Measurements from ENCODE around the gene RYK. TPM values are rescaled to one million over a fixed set of nuclear protein-coding genes. Genes with fewer than 3 reads are reported as not detected.
A peak's percentile ranks its signal among the peaks of the same experiment; 100 is the strongest.

The RYK gene
- total RNA-seq: 10 to 100 TPM; 46.2 to 61.0 TPM

GRCh38 chr3:134250717-134251220 lies at the start of gene RYK:
RYK (minus strand) TSS chr3:134250859; CDS start chr3:134250654, 205 bp downstream.
- peak within 1 kb of the TSS; percentile 88 to 90 for H3K27ac ChIP-seq
- peak; percentile 78 for DNase-seq (ENCODE audit: low spot score)
- H3K4me3 ChIP-seq: peak within 1 kb of the TSS; percentile 82 to 84
- TF ChIP-seq, protein P1, sequence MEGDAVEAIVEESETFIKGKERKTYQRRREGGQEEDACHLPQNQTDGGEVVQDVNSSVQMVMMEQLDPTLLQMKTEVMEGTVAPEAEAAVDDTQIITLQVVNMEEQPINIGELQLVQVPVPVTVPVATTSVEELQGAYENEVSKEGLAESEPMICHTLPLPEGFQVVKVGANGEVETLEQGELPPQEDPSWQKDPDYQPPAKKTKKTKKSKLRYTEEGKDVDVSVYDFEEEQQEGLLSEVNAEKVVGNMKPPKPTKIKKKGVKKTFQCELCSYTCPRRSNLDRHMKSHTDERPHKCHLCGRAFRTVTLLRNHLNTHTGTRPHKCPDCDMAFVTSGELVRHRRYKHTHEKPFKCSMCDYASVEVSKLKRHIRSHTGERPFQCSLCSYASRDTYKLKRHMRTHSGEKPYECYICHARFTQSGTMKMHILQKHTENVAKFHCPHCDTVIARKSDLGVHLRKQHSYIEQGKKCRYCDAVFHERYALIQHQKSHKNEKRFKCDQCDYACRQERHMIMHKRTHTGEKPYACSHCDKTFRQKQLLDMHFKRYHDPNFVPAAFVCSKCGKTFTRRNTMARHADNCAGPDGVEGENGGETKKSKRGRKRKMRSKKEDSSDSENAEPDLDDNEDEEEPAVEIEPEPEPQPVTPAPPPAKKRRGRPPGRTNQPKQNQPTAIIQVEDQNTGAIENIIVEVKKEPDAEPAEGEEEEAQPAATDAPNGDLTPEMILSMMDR (IDR thresholded peaks at IDR 0.05): no peak
- peaks cover 0 to 44% of the 10 kb centered on the region in 2 donors for H3K4me1 ChIP-seq
- no peaks in the 10 kb centered on the region for H3K9me3 ChIP-seq
- H3K36me3 ChIP-seq: no peaks in the 10 kb centered on the region
- H3K27me3 ChIP-seq: no peaks in the 10 kb centered on the region

DNA sequence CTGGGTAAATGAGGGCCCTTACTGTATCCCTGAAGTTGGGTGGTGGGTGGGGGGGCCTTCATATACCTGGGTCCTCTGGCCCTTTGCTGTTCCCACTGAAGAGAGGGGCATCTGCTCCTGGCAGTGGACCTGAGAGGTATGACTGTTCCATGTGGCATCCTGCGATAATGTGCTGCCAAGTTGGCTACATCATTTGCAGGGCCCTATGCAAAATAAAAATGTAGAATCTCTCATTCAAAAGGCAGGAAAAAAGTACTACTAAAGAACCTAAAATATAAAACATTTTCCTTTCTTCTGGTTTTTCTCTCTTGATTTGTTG lies 49.2 kb upstream of the RYK start:
- Histone ChIP-seq H3K27ac (no peak overlapping the region), H3K4me3 (no peak overlapping the region), H3K27me3 (no peaks in the 10 kb centered on the region), H3K36me3 (no peaks in the 10 kb centered on the region), H3K4me1 (peaks cover 0 to 11% of the 10 kb centered on the region in 2 donors), H3K9me3 (peaks cover 0 to 6% of the 10 kb centered on the region in 2 donors)
- TF ChIP-seq, protein P1 (IDR thresholded peaks at IDR 0.05): no peak
- DNase-seq (ENCODE audit: low spot score): no peak

- DNase-seq (ENCODE audit: low spot score): no peak
Measured at GRCh38 chr3:134299185-134299887, 48.7 kb upstream of the RYK start.

DNA sequence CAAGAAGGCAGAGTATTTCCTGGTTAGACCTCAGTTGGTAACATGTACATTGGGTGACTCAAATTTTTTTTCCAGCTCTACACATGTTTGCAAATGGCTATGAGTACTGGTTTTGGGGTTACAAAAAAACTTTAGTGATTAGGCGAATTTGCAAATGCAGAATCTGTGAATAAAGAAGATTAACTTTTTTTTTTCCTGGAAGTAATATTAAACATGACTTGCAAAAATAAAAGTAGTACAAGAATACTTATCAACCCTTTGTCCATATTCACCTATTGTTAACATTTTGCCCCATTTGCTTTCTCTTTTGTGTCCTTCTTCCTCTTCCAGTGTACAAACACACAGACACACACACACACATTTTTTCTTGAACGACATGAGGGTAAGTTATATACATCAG lies 47.6 kb upstream of the RYK start:
- no peak overlapping the region for H3K4me3 ChIP-seq
- peaks cover 0 to 6% of the 10 kb centered on the region in 2 donors for H3K9me3 ChIP-seq
- TF ChIP-seq, protein P1 (IDR thresholded peaks at IDR 0.05): no peak
- H3K4me1 ChIP-seq: peaks cover 0 to 11% of the 10 kb centered on the region in 2 donors
- no peak overlapping the region for H3K27ac ChIP-seq
- H3K36me3 ChIP-seq: no peaks in the 10 kb centered on the region
- DNase-seq (ENCODE audit: low spot score): no peak
- H3K27me3 ChIP-seq: no peaks in the 10 kb centered on the region

More at GRCh38 chr3:134299185-134299887, 48.7 kb upstream of the RYK start:
- H3K27ac ChIP-seq: no peak overlapping the region
- peaks cover 0 to 11% of the 10 kb centered on the region in 2 donors for H3K4me1 ChIP-seq
- no peaks in the 10 kb centered on the region for H3K27me3 ChIP-seq
- peaks cover 0 to 6% of the 10 kb centered on the region in 2 donors for H3K9me3 ChIP-seq
- no peak overlapping the region for H3K4me3 ChIP-seq
- no peaks in the 10 kb centered on the region for H3K36me3 ChIP-seq
- TF ChIP-seq, protein P1 (IDR thresholded peaks at IDR 0.05): peak in 1 of 2 donors; percentile 59

GRCh38 chr3:134296616-134297015 lies 46.0 kb upstream of the RYK start:
- no peaks in the 10 kb centered on the region for H3K27me3 ChIP-seq
- TF ChIP-seq, protein P1 (IDR thresholded peaks at IDR 0.05): no peak
- no peak overlapping the region for H3K27ac ChIP-seq
- H3K4me3 ChIP-seq: no peak overlapping the region
- H3K4me1 ChIP-seq: peaks cover 0 to 15% of the 10 kb centered on the region in 2 donors
- no peak for DNase-seq (ENCODE audit: low spot score)
- no peaks in the 10 kb centered on the region for H3K36me3 ChIP-seq
- peaks cover 0 to 6% of the 10 kb centered on the region in 2 donors for H3K9me3 ChIP-seq
